ENCODE data around the gene SH2D5.

The SH2D5 gene

DNA sequence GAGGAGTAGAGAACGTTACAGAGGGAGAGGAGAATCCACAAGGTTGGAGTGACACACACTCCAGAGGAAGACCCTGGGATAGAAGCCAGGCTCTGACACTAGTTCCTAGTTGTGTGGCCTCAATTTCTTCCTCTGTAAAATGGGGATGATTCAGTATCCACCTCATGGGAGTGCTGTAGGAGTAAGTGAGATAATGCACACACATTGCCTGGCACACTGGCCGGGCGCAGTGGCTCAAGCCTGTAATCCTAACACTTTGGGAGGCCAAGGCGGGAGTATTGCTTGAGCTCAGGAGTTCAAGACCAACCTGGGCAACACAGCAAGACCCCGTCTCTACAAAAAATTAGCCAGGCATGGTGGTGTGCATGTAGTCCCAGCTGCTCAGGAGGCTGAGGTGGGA is 23.6 kb downstream of the SH2D5 start (continued):
- TF ChIP-seq, protein P1, sequence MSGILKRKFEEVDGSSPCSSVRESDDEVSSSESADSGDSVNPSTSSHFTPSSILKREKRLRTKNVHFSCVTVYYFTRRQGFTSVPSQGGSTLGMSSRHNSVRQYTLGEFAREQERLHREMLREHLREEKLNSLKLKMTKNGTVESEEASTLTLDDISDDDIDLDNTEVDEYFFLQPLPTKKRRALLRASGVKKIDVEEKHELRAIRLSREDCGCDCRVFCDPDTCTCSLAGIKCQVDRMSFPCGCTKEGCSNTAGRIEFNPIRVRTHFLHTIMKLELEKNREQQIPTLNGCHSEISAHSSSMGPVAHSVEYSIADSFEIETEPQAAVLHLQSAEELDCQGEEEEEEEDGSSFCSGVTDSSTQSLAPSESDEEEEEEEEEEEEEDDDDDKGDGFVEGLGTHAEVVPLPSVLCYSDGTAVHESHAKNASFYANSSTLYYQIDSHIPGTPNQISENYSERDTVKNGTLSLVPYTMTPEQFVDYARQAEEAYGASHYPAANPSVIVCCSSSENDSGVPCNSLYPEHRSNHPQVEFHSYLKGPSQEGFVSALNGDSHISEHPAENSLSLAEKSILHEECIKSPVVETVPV (CRISPR knock-in tag; IDR thresholded peaks at IDR 0.05) = no peak
- TF ChIP-seq, protein P2, sequence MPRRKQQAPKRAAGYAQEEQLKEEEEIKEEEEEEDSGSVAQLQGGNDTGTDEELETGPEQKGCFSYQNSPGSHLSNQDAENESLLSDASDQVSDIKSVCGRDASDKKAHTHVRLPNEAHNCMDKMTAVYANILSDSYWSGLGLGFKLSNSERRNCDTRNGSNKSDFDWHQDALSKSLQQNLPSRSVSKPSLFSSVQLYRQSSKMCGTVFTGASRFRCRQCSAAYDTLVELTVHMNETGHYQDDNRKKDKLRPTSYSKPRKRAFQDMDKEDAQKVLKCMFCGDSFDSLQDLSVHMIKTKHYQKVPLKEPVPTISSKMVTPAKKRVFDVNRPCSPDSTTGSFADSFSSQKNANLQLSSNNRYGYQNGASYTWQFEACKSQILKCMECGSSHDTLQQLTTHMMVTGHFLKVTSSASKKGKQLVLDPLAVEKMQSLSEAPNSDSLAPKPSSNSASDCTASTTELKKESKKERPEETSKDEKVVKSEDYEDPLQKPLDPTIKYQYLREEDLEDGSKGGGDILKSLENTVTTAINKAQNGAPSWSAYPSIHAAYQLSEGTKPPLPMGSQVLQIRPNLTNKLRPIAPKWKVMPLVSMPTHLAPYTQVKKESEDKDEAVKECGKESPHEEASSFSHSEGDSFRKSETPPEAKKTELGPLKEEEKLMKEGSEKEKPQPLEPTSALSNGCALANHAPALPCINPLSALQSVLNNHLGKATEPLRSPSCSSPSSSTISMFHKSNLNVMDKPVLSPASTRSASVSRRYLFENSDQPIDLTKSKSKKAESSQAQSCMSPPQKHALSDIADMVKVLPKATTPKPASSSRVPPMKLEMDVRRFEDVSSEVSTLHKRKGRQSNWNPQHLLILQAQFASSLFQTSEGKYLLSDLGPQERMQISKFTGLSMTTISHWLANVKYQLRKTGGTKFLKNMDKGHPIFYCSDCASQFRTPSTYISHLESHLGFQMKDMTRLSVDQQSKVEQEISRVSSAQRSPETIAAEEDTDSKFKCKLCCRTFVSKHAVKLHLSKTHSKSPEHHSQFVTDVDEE (CRISPR knock-in tag; IDR thresholded peaks at IDR 0.05) = no peak
- TF ChIP-seq TCF4 (CRISPR knock-in tag; IDR thresholded peaks at IDR 0.05; ENCODE audit: borderline replicate concordance) (no peak), ZFP30 (CRISPR knock-in tag; IDR thresholded peaks at IDR 0.05) (no peak)

DNA sequence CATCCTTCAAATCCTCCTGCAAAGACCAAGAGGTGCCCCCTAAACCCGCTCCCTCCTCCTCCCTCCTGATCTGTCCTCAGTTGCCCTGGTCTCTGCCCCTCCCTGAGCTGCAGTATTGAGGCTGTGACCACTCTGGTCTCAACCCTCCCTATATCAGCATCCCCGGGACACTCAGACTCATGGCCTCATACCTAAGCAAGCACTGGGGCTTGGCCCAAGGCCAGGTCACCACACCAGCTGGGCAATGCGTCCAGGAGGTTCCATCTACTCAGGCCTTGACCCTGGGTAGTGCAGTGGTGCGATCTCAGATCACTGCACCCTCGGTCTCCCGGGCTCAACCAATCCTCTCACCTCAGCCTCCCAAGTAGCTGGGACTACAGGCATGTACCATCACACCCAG is 24.4 kb downstream of the SH2D5 start:
- ATAC-seq = no peak

DNA sequence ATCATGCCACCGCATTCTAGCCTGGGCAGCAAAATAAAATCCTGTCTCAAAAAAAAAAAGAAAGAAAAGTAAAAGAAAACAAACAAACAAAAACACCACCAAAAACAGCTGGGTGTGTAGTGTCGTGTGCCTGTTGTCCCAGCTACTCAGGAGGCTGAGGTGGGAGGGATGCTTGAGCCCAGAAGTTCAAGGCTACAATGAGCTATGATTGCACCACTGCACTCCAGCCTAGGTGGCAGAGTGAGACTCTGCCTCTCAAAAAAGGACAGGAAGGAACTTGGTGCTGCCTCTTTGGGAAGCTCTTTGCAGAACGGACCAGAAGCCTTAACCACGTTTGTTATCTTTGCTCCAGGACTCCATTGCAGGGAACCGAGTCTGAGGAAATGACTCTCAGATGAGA is 25.7 kb downstream of the SH2D5 start:
- ATAC-seq = no peak
- TF ChIP-seq CSDC2 (CRISPR knock-in tag; IDR thresholded peaks at IDR 0.05) = no peak
- no peak for TF ChIP-seq ZNF8 (CRISPR knock-in tag; IDR thresholded peaks at IDR 0.05)
- no peak for TF ChIP-seq ISL1 (CRISPR knock-in tag; IDR thresholded peaks at IDR 0.05)
- no peak for TF ChIP-seq ZNF70 (CRISPR knock-in tag; IDR thresholded peaks at IDR 0.05)
- no peak for TF ChIP-seq ESRRG (CRISPR knock-in tag; IDR thresholded peaks at IDR 0.05)
- no peak for TF ChIP-seq ZC3H10 (CRISPR knock-in tag; IDR thresholded peaks at IDR 0.05)
- TF ChIP-seq, protein P1 (CRISPR knock-in tag; IDR thresholded peaks at IDR 0.05) = no peak
- TF ChIP-seq, protein P3, sequence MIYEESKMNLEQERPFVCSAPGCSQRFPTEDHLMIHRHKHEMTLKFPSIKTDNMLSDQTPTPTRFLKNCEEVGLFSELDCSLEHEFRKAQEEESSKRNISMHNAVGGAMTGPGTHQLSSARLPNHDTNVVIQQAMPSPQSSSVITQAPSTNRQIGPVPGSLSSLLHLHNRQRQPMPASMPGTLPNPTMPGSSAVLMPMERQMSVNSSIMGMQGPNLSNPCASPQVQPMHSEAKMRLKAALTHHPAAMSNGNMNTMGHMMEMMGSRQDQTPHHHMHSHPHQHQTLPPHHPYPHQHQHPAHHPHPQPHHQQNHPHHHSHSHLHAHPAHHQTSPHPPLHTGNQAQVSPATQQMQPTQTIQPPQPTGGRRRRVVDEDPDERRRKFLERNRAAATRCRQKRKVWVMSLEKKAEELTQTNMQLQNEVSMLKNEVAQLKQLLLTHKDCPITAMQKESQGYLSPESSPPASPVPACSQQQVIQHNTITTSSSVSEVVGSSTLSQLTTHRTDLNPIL (CRISPR knock-in tag; IDR thresholded peaks at IDR 0.05; ENCODE audit: low read depth) = no peak
- no peak for TF ChIP-seq RARB (CRISPR knock-in tag; IDR thresholded peaks at IDR 0.05)
- no peak for TF ChIP-seq ARNTL (CRISPR knock-in tag; IDR thresholded peaks at IDR 0.05; ENCODE audit: borderline replicate concordance, low read depth)
- TF ChIP-seq BACH2 (CRISPR knock-in tag; IDR thresholded peaks at IDR 0.05; ENCODE audit: borderline replicate concordance) = no peak
- TF ChIP-seq PPARA (CRISPR knock-in tag; IDR thresholded peaks at IDR 0.05; ENCODE audit: borderline replicate concordance) = no peak

More for the DNA sequence above, 24.4 kb downstream of the SH2D5 start:
- TF ChIP-seq ISL1 (CRISPR knock-in tag; IDR thresholded peaks at IDR 0.05) = no peak
- TF ChIP-seq, protein P1 (CRISPR knock-in tag; IDR thresholded peaks at IDR 0.05) = no peak
- no peak for TF ChIP-seq TCF4 (CRISPR knock-in tag; IDR thresholded peaks at IDR 0.05; ENCODE audit: borderline replicate concordance)
- TF ChIP-seq ZNF565 (CRISPR knock-in tag; conservative IDR thresholded peaks at IDR 0.05; ENCODE audit: low read depth) = no peak
- no peak for TF ChIP-seq SNAI2 (CRISPR knock-in tag; IDR thresholded peaks at IDR 0.05)
- TF ChIP-seq RARB (CRISPR knock-in tag; IDR thresholded peaks at IDR 0.05) = no peak
- no peak for TF ChIP-seq GLIS3 (CRISPR knock-in tag; IDR thresholded peaks at IDR 0.05)
- TF ChIP-seq, protein P4, sequence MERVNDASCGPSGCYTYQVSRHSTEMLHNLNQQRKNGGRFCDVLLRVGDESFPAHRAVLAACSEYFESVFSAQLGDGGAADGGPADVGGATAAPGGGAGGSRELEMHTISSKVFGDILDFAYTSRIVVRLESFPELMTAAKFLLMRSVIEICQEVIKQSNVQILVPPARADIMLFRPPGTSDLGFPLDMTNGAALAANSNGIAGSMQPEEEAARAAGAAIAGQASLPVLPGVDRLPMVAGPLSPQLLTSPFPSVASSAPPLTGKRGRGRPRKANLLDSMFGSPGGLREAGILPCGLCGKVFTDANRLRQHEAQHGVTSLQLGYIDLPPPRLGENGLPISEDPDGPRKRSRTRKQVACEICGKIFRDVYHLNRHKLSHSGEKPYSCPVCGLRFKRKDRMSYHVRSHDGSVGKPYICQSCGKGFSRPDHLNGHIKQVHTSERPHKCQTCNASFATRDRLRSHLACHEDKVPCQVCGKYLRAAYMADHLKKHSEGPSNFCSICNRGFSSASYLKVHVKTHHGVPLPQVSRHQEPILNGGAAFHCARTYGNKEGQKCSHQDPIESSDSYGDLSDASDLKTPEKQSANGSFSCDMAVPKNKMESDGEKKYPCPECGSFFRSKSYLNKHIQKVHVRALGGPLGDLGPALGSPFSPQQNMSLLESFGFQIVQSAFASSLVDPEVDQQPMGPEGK (CRISPR knock-in tag; IDR thresholded peaks at IDR 0.05; ENCODE audit: borderline replicate concordance) = no peak
- no peak for TF ChIP-seq ESRRG (CRISPR knock-in tag; IDR thresholded peaks at IDR 0.05)
- TF ChIP-seq TOX (CRISPR knock-in tag; IDR thresholded peaks at IDR 0.05; ENCODE audit: borderline replicate concordance) = no peak
- no peak for TF ChIP-seq BACH2 (CRISPR knock-in tag; IDR thresholded peaks at IDR 0.05; ENCODE audit: borderline replicate concordance)
- no peak for TF ChIP-seq ARNTL (CRISPR knock-in tag; IDR thresholded peaks at IDR 0.05; ENCODE audit: borderline replicate concordance, low read depth)
- no peak for TF ChIP-seq ZC3H10 (CRISPR knock-in tag; IDR thresholded peaks at IDR 0.05)
- TF ChIP-seq, protein P5, sequence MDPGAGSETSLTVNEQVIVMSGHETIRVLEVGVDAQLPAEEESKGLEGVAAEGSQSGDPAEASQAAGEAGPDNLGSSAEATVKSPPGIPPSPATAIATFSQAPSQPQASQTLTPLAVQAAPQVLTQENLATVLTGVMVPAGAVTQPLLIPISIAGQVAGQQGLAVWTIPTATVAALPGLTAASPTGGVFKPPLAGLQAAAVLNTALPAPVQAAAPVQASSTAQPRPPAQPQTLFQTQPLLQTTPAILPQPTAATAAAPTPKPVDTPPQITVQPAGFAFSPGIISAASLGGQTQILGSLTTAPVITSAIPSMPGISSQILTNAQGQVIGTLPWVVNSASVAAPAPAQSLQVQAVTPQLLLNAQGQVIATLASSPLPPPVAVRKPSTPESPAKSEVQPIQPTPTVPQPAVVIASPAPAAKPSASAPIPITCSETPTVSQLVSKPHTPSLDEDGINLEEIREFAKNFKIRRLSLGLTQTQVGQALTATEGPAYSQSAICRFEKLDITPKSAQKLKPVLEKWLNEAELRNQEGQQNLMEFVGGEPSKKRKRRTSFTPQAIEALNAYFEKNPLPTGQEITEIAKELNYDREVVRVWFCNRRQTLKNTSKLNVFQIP (CRISPR knock-in tag; IDR thresholded peaks at IDR 0.05; ENCODE audit: borderline replicate concordance, low read depth) = no peak
- TF ChIP-seq OSR1 (CRISPR knock-in tag; IDR thresholded peaks at IDR 0.05) = no peak
- TF ChIP-seq ZFP30 (CRISPR knock-in tag; IDR thresholded peaks at IDR 0.05) = no peak
- TF ChIP-seq ZNF8 (CRISPR knock-in tag; IDR thresholded peaks at IDR 0.05) = no peak
- TF ChIP-seq, protein P3 (CRISPR knock-in tag; IDR thresholded peaks at IDR 0.05; ENCODE audit: low read depth) = no peak
